BE2C (cell line): ENCODE data around the gene LRP6.
"Not testable (repeated sequence)": the region's sequence is repeated elsewhere in the genome, so short reads cannot be mapped to it uniquely, and the experiment has no call there.

ENCODE experiments used
- DNase-seq: peaks from one replicate; pipeline ENCODE4 v3.0.0-alpha.2; 2020
- H3K27me3 ChIP-seq: fragments of 250-450 bp; sonication (Bioruptor Pico); 2 replicates; pipeline ENCODE4 v1.5.1; 2020; ENCODE audit warnings: mild to moderate bottlenecking
- H3K36me3 ChIP-seq: fragments of 250-450 bp; sonication (Bioruptor Pico); 2 replicates; pipeline ENCODE4 v1.5.1; 2020; ENCODE audit warnings: mild to moderate bottlenecking
- H3K4me1 ChIP-seq: fragments of 250-450 bp; sonication (Bioruptor Pico); 2 replicates; pipeline ENCODE4 v1.5.1; 2020
- H3K4me3 ChIP-seq: 2 replicates; pipeline ENCODE4 v1.5.1; 2011; ENCODE audit warnings: low read depth, low read length
- H3K9me3 ChIP-seq: fragments of 250-450 bp; sonication (Bioruptor Pico); 2 replicates; pipeline ENCODE4 v1.5.1; 2020
- TF ChIP-seq, protein P1 (sequence below): IDR thresholded peaks from 2 replicates; pipeline ENCODE4 v1.5.1; 2012; ENCODE audit warnings: mild to moderate bottlenecking, low read depth, low read length

LRP6 gene

DNA sequence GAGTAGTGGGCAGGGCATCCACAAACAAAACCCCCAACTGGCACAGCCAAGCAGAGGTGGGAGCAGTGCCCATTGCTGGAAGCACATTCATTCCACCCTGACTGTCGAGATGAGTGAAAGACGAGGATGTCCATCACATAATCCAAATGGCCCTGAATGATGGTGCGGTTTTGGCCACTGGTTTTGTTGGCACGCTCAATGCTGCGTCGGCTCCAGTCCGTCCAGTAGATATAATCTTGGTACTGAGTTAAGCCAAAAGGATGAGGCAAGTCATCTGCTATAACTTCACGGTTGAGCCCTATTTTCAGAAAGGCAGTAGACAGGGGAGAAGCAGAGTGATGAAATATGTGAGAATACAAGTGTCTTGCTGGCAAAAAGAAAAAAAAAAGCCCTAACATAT, 108.0 kb downstream of the LRP6 start:
- no peak for DNase-seq

GRCh38 chr12:12157424-12157823, 109.4 kb downstream of the LRP6 start:
- H3K9me3 ChIP-seq = no peaks in the 10 kb centered on the region
- DNase-seq = no peak
- H3K27me3 ChIP-seq = no peaks in the 10 kb centered on the region
- H3K4me1 ChIP-seq = no peaks in the 10 kb centered on the region
- H3K4me3 ChIP-seq = no peak overlapping the region
- TF ChIP-seq, protein P1, sequence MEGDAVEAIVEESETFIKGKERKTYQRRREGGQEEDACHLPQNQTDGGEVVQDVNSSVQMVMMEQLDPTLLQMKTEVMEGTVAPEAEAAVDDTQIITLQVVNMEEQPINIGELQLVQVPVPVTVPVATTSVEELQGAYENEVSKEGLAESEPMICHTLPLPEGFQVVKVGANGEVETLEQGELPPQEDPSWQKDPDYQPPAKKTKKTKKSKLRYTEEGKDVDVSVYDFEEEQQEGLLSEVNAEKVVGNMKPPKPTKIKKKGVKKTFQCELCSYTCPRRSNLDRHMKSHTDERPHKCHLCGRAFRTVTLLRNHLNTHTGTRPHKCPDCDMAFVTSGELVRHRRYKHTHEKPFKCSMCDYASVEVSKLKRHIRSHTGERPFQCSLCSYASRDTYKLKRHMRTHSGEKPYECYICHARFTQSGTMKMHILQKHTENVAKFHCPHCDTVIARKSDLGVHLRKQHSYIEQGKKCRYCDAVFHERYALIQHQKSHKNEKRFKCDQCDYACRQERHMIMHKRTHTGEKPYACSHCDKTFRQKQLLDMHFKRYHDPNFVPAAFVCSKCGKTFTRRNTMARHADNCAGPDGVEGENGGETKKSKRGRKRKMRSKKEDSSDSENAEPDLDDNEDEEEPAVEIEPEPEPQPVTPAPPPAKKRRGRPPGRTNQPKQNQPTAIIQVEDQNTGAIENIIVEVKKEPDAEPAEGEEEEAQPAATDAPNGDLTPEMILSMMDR = no peak
- peaks cover 21% of the 10 kb centered on the region for H3K36me3 ChIP-seq

More for the DNA sequence above, 108.0 kb downstream of the LRP6 start:
- TF ChIP-seq, protein P1 = no peak
- Histone ChIP-seq H3K36me3 (peaks cover 21% of the 10 kb centered on the region), H3K27me3 (no peaks in the 10 kb centered on the region), H3K9me3 (no peaks in the 10 kb centered on the region), H3K4me3 (no peak overlapping the region), H3K4me1 (no peaks in the 10 kb centered on the region)

DNA sequence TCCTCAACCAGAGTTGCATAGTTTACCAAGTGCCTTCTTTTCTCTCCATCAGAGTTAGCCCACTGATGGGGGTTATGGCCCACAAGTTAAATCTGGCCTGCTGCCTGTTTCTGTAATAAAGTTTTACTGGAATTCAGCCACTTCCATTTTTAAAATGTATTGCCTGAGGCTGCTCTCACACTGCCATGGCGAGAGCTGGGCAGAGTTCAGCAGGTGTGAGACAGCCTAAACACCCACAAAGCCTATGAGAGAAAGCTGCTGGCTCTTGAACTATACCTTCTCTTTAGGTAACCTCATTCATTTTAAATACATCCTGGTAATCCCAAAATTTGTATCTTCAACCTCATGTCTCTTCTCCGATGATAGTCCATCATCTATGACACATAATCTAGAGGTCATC, 110.0 kb downstream of the LRP6 start:
- TF ChIP-seq, protein P1 = no peak
- no peaks in the 10 kb centered on the region for H3K27me3 ChIP-seq
- peaks cover 21% of the 10 kb centered on the region for H3K36me3 ChIP-seq
- no peak for DNase-seq
- H3K4me3 ChIP-seq = no peak overlapping the region
- H3K9me3 ChIP-seq = no peaks in the 10 kb centered on the region
- no peaks in the 10 kb centered on the region for H3K4me1 ChIP-seq

- no peaks in the 10 kb centered on the region for H3K27me3 ChIP-seq
- no peak for DNase-seq
- H3K4me1 ChIP-seq = no peaks in the 10 kb centered on the region
- no peak overlapping the region for H3K4me3 ChIP-seq
- peaks cover 21% of the 10 kb centered on the region for H3K36me3 ChIP-seq
- TF ChIP-seq, protein P1 = no peak
- no peaks in the 10 kb centered on the region for H3K9me3 ChIP-seq
Measured at GRCh38 chr12:12156116-12156515, 110.7 kb downstream of the LRP6 start.

DNA sequence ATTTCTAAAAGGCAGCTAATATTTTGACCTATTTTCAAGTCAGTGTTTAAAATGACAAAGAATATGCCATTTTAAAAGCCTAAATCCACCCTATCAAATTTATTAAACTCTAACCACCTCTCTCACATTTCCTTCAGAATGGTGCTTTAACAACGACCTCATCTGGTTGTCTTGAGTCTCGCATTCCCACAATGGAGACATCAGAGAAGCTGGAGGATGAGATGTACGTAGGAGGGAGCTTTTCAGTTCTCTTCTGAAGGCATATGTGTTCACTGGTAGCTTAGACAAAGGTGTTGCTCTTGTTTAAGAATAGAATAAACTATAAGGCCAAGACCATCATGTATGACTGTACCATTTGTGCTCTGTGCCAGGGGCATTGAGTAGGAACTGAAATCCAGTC, 113.2 kb downstream of the LRP6 start:
- Histone ChIP-seq H3K9me3 (no peaks in the 10 kb centered on the region), H3K4me1 (peaks cover 9% of the 10 kb centered on the region), H3K4me3 (no peak overlapping the region), H3K36me3 (peaks cover 32% of the 10 kb centered on the region), H3K27me3 (no peaks in the 10 kb centered on the region)
- TF ChIP-seq, protein P1 = no peak
- no peak for DNase-seq

GRCh38 chr12:12147111-12147510, 119.7 kb downstream of the LRP6 start:
- Histone ChIP-seq H3K9me3 (no peaks in the 10 kb centered on the region), H3K4me1 (peaks cover 9% of the 10 kb centered on the region), H3K36me3 (peaks cover 37% of the 10 kb centered on the region), H3K27me3 (no peaks in the 10 kb centered on the region), H3K4me3 (no peak overlapping the region)
- TF ChIP-seq, protein P1 = no peak
- no peak for DNase-seq

DNA sequence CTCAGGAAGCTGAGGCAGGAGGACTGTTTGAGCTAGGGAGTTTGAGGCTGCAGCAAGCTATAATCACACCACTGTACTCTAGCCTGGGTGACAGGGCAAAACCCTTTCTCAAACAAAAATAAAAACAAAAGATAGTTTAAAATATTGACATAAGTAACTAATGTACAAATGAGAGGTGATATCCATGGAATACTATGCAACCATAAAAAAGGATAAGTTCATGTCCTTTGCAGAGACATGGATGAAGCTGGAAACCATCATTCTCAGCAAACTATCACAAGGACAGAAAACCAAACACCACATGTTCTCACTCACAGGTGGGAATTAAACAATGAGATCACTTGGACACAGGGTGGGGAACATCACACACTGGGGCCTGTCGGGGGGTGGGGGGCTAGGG, 122.3 kb downstream of the LRP6 start:
- H3K4me1 ChIP-seq, H3K4me3 ChIP-seq: not testable (repeated sequence)
- H3K36me3 ChIP-seq = peaks cover 26% of the 10 kb centered on the region

More for the DNA sequence above, 122.3 kb downstream of the LRP6 start:
- not testable (repeated sequence) for H3K27me3 ChIP-seq, H3K9me3 ChIP-seq, DNase-seq
